Upper lobe of right lung (tissue), 1 donor: ENCODE measurements around the gene NEK8. TPM values are rescaled to one million over a fixed set of nuclear protein-coding genes. Genes with fewer than 3 reads are reported as not detected.
A peak's percentile ranks its signal among the peaks of the same experiment; 100 is the strongest.

Experiments used
- ATAC-seq: fragments of 200-7000 bp; cut with Tn5 transposase; one replicate; pipeline ENCODE4 v1.9.1; 2020; ENCODE audit warnings: mild to moderate bottlenecking, moderate library complexity
- DNase-seq: peaks from one replicate; pipeline ENCODE4 v3.0.0-alpha.2; 2020
- H3K27ac ChIP-seq: fragments of 200-600 bp; one replicate; pipeline ENCODE4 v1.8.0; 2022
- H3K27me3 ChIP-seq: fragments of 200-600 bp; one replicate; pipeline ENCODE4 v1.8.0; 2022; ENCODE audit warnings: mild to moderate bottlenecking
- H3K36me3 ChIP-seq: fragments of 200-600 bp; one replicate; pipeline ENCODE4 v1.8.0; 2022
- H3K4me1 ChIP-seq: fragments of 200-600 bp; one replicate; pipeline ENCODE4 v1.8.0; 2022
- H3K4me3 ChIP-seq: fragments of 200-600 bp; one replicate; pipeline ENCODE4 v1.8.0; 2022; ENCODE audit warnings: mild to moderate bottlenecking
- H3K9me3 ChIP-seq: fragments of 200-600 bp; one replicate; pipeline ENCODE4 v1.8.0; 2022
- CTCF ChIP-seq: fragments of 200-600 bp; IDR thresholded peaks from one replicate; pipeline ENCODE4 v1.8.0; 2022; ENCODE audit warnings: antibody characterized with exemption
- intact Hi-C: fragments of 100-400 bp; cut with DNase I; formaldehyde crosslinking; loops from one replicate; pipeline ENCODE4 v1.11.0; 2022
- total RNA-seq: library from RNA; stranded (reverse); fragmentation: NEBNext Ultra II Directional; extraction: Animal tissue kit (Norgen Biotek cat#: 25700); gene quantifications from one replicate; pipeline ENCODE4 v1.2.1, GENCODE V29; 2021
- donor health status: DM: no; HTN: yes; CAD: no; lungs with severe emphysema.

Gene NEK8
- total RNA-seq, 1 donor from 2014 or later: 8.4 TPM

DNA sequence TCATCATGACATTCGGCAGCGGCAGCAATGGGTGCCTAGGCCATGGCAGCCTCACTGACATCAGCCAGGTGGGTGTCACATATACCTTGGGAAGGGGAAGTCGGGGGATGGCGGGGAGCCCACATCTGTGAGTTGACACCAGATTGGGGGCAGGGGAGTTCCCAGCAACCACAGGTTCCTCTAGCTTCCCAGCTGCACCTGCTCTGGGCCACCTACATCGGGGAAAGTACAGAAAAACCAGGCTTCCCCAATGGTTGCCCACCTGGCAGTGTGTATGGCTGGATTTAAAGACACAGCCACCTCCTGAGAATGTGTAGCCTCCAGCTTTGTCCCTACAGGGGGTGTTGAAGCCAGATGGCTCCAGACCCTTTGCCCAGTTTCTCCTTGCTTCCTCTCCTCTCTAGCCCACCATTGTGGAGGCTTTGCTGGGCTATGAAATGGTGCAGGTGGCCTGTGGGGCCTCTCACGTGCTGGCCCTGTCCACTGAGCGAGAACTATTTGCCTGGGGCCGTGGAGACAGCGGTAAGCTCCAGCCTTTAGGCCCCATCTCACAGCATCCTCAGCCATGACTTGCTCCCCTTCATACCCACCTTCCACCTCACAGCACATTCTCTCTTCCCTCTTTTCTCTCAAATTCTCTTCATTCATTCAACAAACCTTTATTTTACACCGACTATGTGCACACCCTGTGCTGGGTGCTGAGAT lies 10.2 kb downstream of the NEK8 start:
- H3K4me1 ChIP-seq: peaks cover 13% of the 10 kb centered on the region
- H3K27ac ChIP-seq: no peak overlapping the region
- no peak for ATAC-seq
- no peak for TF ChIP-seq CTCF
- intact Hi-C loops: no loop called here
- no peaks in the 10 kb centered on the region for H3K27me3 ChIP-seq
- H3K9me3 ChIP-seq: no peaks in the 10 kb centered on the region
- H3K36me3 ChIP-seq: no peaks in the 10 kb centered on the region
- DNase-seq: no peak
- H3K4me3 ChIP-seq: no peak overlapping the region

DNA sequence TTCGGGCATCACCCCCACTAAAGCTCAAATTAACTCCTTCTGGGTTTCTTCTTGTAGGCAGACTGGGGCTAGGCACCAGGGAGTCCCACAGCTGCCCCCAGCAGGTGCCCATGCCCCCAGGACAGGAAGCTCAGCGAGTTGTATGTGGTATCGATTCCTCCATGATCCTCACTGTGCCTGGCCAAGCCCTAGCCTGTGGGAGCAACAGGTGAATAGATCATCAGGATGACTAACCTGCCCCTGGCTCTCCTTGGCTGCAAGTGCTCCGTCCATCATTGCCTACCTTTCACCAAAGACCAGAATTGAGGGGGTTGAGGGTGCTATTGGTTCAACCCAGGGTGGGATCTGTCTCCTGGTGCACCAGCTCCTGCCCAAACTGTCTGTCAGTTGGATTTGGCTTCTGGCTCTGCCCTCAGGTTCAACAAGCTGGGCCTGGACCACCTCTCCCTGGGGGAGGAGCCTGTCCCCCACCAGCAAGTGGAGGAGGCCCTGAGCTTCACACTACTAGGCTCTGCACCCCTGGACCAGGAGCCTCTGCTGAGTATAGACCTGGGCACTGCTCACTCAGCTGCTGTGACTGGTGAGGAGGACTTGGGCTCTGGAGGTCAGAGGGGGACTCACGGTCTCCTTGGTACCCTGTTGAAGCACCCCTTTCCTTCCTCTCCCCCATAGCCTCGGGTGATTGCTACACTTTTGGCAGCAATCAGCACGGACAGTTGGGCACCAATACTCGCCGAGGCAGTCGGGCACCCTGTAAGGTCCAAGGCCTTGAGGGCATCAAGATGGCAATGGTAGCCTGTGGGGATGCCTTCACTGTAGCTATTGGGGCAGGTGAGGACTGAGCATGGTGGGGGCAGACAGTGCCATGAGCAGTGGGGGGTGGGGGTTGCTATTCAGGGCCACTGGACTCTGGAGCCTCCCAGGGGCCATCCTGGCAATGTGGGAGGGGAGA lies 12.1 kb downstream of the NEK8 start:
- intact Hi-C loops: no loop called here
- H3K9me3 ChIP-seq: no peaks in the 10 kb centered on the region
- no peak overlapping the region for H3K27ac ChIP-seq
- ATAC-seq: no peak
- H3K4me1 ChIP-seq: peaks cover 15% of the 10 kb centered on the region
- H3K4me3 ChIP-seq: no peak overlapping the region
- TF ChIP-seq CTCF: no peak
- no peaks in the 10 kb centered on the region for H3K36me3 ChIP-seq
- DNase-seq: no peak
- no peaks in the 10 kb centered on the region for H3K27me3 ChIP-seq

GRCh38 chr17:28741358-28742349 lies 13.1 kb downstream of the NEK8 start:
- Histone ChIP-seq H3K4me3 (no peak overlapping the region), H3K27ac (peak overlapping the region; percentile 94), H3K36me3 (no peaks in the 10 kb centered on the region), H3K4me1 (peaks cover 23% of the 10 kb centered on the region), H3K9me3 (no peaks in the 10 kb centered on the region), H3K27me3 (no peaks in the 10 kb centered on the region)
- ATAC-seq (no peak), DNase-seq (no peak)
- TF ChIP-seq CTCF: no peak
- intact Hi-C loops: no loop called here

DNA sequence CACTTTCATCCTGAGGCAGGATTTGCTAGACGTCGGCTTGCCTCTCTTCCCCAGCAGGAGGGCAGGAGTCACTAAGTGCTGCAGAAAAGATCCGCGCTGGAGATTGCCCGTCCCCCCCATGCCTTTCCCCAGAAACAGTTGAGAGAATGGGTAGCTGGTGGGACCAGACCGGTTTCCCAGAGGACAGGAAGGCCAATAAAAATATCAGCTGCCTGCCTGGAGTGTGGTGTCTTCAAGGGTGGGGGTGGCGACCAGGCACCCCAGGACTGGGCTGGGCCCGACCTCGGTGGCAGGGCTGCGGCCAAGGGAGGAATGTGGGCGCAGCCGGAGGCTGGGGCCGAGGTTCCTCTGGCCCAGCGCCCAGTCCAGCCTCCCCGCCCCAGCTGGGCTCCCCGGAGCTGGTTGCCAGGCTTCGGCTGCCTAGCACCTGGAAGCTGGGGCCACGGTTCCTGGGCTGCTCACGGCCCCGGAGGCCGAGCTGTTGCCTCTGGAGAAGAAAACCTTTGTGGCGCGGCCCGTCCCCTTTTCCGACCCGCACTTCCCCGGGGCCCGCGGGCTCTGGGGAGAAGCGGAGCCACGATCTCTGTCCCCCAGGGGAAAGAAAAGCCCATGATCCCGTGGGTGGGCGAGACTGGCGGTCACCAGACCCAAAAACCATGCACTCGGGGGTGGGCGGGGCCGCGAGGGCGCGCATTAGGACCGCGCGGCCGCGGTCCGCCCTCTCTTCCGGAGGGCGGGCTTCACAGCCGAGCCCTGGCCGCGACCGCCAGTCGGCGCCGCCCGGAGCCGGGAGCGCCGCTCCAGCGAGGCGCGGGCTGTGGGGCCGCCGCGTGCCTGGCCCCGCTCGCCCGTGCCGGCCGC lies 14.9 kb downstream of the NEK8 start, which contains the start of gene TRAF4:
TSS of gene TRAF4 (plus strand) at position 769 of the 861 bp plus-strand sequence. CDS start 102 bp downstream, outside the sequence.
- intact Hi-C loops: no loop called here

More for the DNA sequence above, 14.9 kb downstream of the NEK8 start, which contains the start of gene TRAF4:
- Histone ChIP-seq H3K4me3 (peak within 1 kb of the TSS; percentile 77), H3K9me3 (no peaks in the 10 kb centered on the region), H3K27me3 (no peaks in the 10 kb centered on the region), H3K27ac (peak within 1 kb of the TSS; percentile 94), H3K4me1 (peaks cover 41% of the 10 kb centered on the region), H3K36me3 (peaks cover 11% of the 10 kb centered on the region)
- ATAC-seq (peak; percentile 75), DNase-seq (peak; percentile 93)
- no peak for TF ChIP-seq CTCF
